ENCODE measurements around the gene PFN4. TPM values are rescaled to one million over a fixed set of nuclear protein-coding genes. Genes with fewer than 3 reads are reported as not detected.
A peak's percentile ranks its signal among the peaks of the same experiment; 100 is the strongest.

PFN4 gene
- total and polyA plus RNA-seq, 9 of the 15 experiments (the other 6 are each of a cell fraction or from before 2014, with no cell fraction given) = 0.07 to 0.54 (median 0.31) TPM; not detected in 2

DNA sequence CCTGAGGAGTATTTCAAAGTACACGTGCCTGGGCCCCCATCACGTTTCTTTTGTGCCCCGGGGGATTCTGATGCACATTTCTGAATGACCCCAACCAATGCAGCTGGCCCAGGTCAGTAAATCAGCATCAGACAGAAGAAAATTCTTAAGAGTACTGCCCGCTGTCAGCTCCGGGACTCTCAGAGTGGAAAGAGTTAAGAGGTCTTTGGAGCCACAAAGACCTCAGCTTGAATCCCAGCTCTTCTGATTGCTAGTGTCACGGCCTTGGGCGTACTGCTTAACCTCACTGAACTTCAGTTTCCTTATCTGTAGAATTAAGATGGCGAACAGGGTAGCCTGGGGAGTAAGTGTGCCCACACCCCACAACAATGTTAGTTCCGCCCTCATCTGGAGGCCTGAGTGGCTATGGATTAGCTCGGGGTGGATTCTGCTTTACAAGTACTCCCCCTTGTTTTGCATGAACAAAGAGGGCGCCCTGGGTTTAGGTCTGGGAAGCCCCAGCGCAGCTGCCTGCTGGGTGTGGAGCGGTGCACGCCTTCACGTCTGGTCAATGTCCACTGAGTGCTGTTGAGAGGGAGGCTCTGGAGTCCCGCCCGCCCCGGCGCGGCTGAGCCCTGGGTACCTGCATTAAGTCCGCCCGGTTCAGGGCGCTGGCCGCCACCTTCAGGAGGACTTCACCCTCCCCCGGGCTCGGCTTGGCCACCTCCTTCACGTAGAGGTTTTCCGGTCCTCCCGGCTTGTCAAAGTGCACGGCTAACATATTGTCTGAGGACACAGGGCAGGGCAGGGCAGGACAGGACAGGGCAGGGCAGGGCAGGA is 39.4 kb downstream of the PFN4 start (continued):
- TF ChIP-seq, protein P1, sequence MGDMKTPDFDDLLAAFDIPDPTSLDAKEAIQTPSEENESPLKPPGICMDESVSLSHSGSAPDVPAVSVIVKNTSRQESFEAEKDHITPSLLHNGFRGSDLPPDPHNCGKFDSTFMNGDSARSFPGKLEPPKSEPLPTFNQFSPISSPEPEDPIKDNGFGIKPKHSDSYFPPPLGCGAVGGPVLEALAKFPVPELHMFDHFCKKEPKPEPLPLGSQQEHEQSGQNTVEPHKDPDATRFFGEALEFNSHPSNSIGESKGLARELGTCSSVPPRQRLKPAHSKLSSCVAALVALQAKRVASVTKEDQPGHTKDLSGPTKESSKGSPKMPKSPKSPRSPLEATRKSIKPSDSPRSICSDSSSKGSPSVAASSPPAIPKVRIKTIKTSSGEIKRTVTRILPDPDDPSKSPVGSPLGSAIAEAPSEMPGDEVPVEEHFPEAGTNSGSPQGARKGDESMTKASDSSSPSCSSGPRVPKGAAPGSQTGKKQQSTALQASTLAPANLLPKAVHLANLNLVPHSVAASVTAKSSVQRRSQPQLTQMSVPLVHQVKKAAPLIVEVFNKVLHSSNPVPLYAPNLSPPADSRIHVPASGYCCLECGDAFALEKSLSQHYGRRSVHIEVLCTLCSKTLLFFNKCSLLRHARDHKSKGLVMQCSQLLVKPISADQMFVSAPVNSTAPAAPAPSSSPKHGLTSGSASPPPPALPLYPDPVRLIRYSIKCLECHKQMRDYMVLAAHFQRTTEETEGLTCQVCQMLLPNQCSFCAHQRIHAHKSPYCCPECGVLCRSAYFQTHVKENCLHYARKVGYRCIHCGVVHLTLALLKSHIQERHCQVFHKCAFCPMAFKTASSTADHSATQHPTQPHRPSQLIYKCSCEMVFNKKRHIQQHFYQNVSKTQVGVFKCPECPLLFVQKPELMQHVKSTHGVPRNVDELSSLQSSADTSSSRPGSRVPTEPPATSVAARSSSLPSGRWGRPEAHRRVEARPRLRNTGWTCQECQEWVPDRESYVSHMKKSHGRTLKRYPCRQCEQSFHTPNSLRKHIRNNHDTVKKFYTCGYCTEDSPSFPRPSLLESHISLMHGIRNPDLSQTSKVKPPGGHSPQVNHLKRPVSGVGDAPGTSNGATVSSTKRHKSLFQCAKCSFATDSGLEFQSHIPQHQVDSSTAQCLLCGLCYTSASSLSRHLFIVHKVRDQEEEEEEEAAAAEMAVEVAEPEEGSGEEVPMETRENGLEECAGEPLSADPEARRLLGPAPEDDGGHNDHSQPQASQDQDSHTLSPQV (IDR thresholded peaks at IDR 0.05) = no peak; the same call in 1 of the 2 replicates
- TF ChIP-seq POLR3A (IDR thresholded peaks at IDR 0.05; ENCODE audit: borderline replicate concordance, extremely low read depth, insufficient read depth, insufficient read length) (no peak), HNRNPH1 (optimal IDR thresholded peaks at IDR 0.05; ENCODE audit: low read depth, low read length) (no peak), PTRF (tag; IDR thresholded peaks at IDR 0.05) (no peak), SIN3A (IDR thresholded peaks at IDR 0.05; ENCODE audit: borderline replicate concordance in 2 of 2, control insufficient read depth in 1 of 2, low read depth in 2 of 2, low read length in 2 of 2) (0 out of 4 replicates have a peak, but pooled peaks of 1 of the 2 experiments have one; percentile 3), FOXK1 (CRISPR knock-in tag; IDR thresholded peaks at IDR 0.05; ENCODE audit: borderline replicate concordance) (peak; percentile 76; the same call in 1 of the 2 replicates), ZNF232 (CRISPR knock-in tag; IDR thresholded peaks at IDR 0.05) (no peak), KAT7 (CRISPR knock-in tag; IDR thresholded peaks at IDR 0.05; ENCODE audit: borderline replicate concordance) (peak; percentile 99), KHSRP (IDR thresholded peaks at IDR 0.05) (no peak), POLR2G (IDR thresholded peaks at IDR 0.05; ENCODE audit: low read depth, low read length) (no peak), SAP30 (IDR thresholded peaks at IDR 0.05; ENCODE audit: borderline replicate concordance, insufficient read depth, low read depth, low read length, poor library complexity, severe bottlenecking) (peak; percentile 35), DPF2 (IDR thresholded peaks at IDR 0.05) (peak; percentile 49; the same call in 1 of the 2 replicates), SMARCA5 (IDR thresholded peaks at IDR 0.05) (no peak), ETV1 (tag; conservative IDR thresholded peaks at IDR 0.05; ENCODE audit: low read depth) (peak; percentile 17; the same call in 1 of the 2 replicates)
- TF ChIP-seq, protein P2, sequence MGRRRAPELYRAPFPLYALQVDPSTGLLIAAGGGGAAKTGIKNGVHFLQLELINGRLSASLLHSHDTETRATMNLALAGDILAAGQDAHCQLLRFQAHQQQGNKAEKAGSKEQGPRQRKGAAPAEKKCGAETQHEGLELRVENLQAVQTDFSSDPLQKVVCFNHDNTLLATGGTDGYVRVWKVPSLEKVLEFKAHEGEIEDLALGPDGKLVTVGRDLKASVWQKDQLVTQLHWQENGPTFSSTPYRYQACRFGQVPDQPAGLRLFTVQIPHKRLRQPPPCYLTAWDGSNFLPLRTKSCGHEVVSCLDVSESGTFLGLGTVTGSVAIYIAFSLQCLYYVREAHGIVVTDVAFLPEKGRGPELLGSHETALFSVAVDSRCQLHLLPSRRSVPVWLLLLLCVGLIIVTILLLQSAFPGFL (CRISPR knock-in tag; IDR thresholded peaks at IDR 0.05) = 0 out of 2 replicates have a peak, but pooled peaks have one; percentile 30
- TF ChIP-seq, protein P3, sequence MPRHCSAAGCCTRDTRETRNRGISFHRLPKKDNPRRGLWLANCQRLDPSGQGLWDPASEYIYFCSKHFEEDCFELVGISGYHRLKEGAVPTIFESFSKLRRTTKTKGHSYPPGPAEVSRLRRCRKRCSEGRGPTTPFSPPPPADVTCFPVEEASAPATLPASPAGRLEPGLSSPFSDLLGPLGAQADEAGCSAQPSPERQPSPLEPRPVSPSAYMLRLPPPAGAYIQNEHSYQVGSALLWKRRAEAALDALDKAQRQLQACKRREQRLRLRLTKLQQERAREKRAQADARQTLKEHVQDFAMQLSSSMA (CRISPR knock-in tag; IDR thresholded peaks at IDR 0.05) = no peak
- TF ChIP-seq, protein P4, sequence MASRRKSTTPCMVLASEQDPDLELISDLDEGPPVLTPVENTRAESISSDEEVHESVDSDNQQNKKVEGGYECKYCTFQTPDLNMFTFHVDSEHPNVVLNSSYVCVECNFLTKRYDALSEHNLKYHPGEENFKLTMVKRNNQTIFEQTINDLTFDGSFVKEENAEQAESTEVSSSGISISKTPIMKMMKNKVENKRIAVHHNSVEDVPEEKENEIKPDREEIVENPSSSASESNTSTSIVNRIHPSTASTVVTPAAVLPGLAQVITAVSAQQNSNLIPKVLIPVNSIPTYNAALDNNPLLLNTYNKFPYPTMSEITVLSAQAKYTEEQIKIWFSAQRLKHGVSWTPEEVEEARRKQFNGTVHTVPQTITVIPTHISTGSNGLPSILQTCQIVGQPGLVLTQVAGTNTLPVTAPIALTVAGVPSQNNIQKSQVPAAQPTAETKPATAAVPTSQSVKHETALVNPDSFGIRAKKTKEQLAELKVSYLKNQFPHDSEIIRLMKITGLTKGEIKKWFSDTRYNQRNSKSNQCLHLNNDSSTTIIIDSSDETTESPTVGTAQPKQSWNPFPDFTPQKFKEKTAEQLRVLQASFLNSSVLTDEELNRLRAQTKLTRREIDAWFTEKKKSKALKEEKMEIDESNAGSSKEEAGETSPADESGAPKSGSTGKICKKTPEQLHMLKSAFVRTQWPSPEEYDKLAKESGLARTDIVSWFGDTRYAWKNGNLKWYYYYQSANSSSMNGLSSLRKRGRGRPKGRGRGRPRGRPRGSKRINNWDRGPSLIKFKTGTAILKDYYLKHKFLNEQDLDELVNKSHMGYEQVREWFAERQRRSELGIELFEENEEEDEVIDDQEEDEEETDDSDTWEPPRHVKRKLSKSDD (conservative IDR thresholded peaks at IDR 0.05; ENCODE audit: low read length) = no peak
